Islet of Langerhans (tissue), 1 donor: ENCODE measurements around the gene NUP155.
"Not testable (repeated sequence)": the region's sequence is repeated elsewhere in the genome, so short reads cannot be mapped to it uniquely, and the experiment has no call there.

Experiments
- FAIRE-seq: peaks from one replicate; lab custom pipeline; 2011; peaks lifted over from hg19 to GRCh38; lab: Jason Lieb, UNC

NUP155 gene

GRCh38 chr5:37275511-37275910 lies 95.4 kb downstream of the NUP155 start:
- FAIRE-seq: no peak

- FAIRE-seq: no peak
Measured at GRCh38 chr5:37272511-37272910, 98.4 kb downstream of the NUP155 start.

- not testable (repeated sequence) for FAIRE-seq
Measured at GRCh38 chr5:37268100-37268499, 102.8 kb downstream of the NUP155 start.

- no peak for FAIRE-seq
Measured at GRCh38 chr5:37255774-37256358, 115.0 kb downstream of the NUP155 start.

GRCh38 chr5:37254581-37254980 lies 116.3 kb downstream of the NUP155 start:
- FAIRE-seq: no peak

GRCh38 chr5:37251665-37252064 lies 119.2 kb downstream of the NUP155 start:
- no peak for FAIRE-seq

GRCh38 chr5:37249815-37250164 lies 121.1 kb downstream of the NUP155 start:
- no peak for FAIRE-seq

GRCh38 chr5:37248970-37249814 lies 121.7 kb downstream of the NUP155 start, which contains the start of gene CPLANE1:
TSS of gene CPLANE1 (minus strand) at chr5:37249376. CDS start at chr5:37247698, 1,678 bp downstream.
- FAIRE-seq: no peak

GRCh38 chr5:37248421-37248969 lies 122.4 kb downstream of the NUP155 start:
- FAIRE-seq: no peak

GRCh38 chr5:37247496-37247895 lies 123.4 kb downstream of the NUP155 start:
- no peak for FAIRE-seq

- FAIRE-seq: no peak
Measured at GRCh38 chr5:37247036-37247435, 123.9 kb downstream of the NUP155 start.
